Muscle of leg (tissue), 11 donors: Measurements from ENCODE around the gene SPTBN1. TPM values are rescaled to one million over a fixed set of nuclear protein-coding genes. Genes with fewer than 3 reads are reported as not detected.

Experiments used
- DNase-seq: peaks from one replicate; pipeline ENCODE4 v3.0.0; 2013
- H3K27ac ChIP-seq: one replicate; pipeline ENCODE4 v1.5.1; 2013; ENCODE audit warnings: mild to moderate bottlenecking, low read length, control low read depth
- H3K27me3 ChIP-seq: one replicate; pipeline ENCODE4 v1.6.1; 2013; ENCODE audit warnings: low read length; ENCODE audit not compliant: control insufficient read depth, insufficient read depth
- H3K36me3 ChIP-seq: one replicate; pipeline ENCODE4 v1.6.1; 2013; ENCODE audit warnings: low read length; ENCODE audit not compliant: control insufficient read depth, insufficient read depth
- H3K4me1 ChIP-seq: one replicate; pipeline ENCODE4 v1.6.1; 2013; ENCODE audit warnings: low read length; ENCODE audit not compliant: control insufficient read depth, insufficient read depth
- H3K4me3 ChIP-seq: one replicate; pipeline ENCODE4 v1.5.1; 2013; ENCODE audit warnings: low read length, control low read depth
- H3K9me3 ChIP-seq: replicated peaks from 2 replicates; pipeline ENCODE4 v1.6.1; 2013; ENCODE audit warnings: low read depth, low read length; ENCODE audit not compliant: control insufficient read depth
- WGBS: methylation state at CpG from one replicate; pipeline ENCODE4 v1.1.5; 2013; ENCODE audit warnings: missing lambda C conversion rate; ENCODE audit not compliant: insufficient coverage; 5-methylcytosine and 5-hydroxymethylcytosine counted together
- polyA plus RNA-seq, 8 donors: library from polyadenylated mRNA; unstranded; fragments of 120-200 nt; gene quantifications; one replicate each; pipeline versions ENCODE4 v1.2.1 to v1.2.3, GENCODE V29; 2013; ENCODE audit warnings: inconsistent platforms in 1 of 8, low replicate concordance in 1 of 8; ENCODE audit not compliant: insufficient read length in 8 of 8, insufficient read depth in 1 of 8
- total RNA-seq: library from RNA; stranded (reverse); fragments of 120-200 nt; gene quantifications from one replicate; pipeline ENCODE4 v1.2.4, GENCODE V29; 2013

The SPTBN1 gene
- total and polyA plus RNA-seq, 9 donors: 228 to 333 (median 273) TPM

DNA sequence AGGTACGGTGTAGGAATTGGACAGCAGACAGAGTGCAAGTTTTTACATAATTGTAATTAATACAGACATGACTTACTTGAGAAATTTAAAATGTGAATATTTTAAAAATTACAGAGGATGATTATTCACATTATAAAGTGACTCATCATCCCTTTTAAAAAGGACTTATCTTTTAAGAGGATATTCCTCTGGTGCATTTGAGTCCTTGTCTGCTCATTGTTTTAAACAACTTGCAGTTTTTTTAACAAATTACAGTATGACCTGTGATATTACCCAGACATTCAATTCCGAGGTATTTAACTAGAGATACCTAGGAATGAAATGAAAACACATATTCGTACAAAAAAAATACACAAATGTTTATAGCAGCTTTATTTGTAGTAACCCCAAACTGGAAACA, 38.0 kb downstream of the SPTBN1 start:
- WGBS: no CpG with 5 or more reads among the region's 3 CpGs
- no peak for DNase-seq
- no peaks in the 10 kb centered on the region for H3K9me3 ChIP-seq
- no peak overlapping the region for H3K27ac ChIP-seq
- H3K27me3 ChIP-seq: no peaks in the 10 kb centered on the region
- peaks cover 20% of the 10 kb centered on the region for H3K4me1 ChIP-seq
- H3K36me3 ChIP-seq: peaks cover 3% of the 10 kb centered on the region
- no peak overlapping the region for H3K4me3 ChIP-seq

GRCh38 chr2:54496920-54497319, 40.8 kb downstream of the SPTBN1 start:
- no peak overlapping the region for H3K4me3 ChIP-seq
- H3K4me1 ChIP-seq: peaks cover 36% of the 10 kb centered on the region
- H3K9me3 ChIP-seq: no peaks in the 10 kb centered on the region
- H3K36me3 ChIP-seq: peaks cover 5% of the 10 kb centered on the region
- no peak for DNase-seq
- 67% methylated on average over 1 of the region's 4 CpGs for WGBS
- H3K27me3 ChIP-seq: no peaks in the 10 kb centered on the region
- peak overlapping the region; percentile 77 for H3K27ac ChIP-seq

GRCh38 chr2:54497763-54498680, 41.9 kb downstream of the SPTBN1 start:
- peak overlapping the region; percentile 77 for H3K27ac ChIP-seq
- peaks cover 4% of the 10 kb centered on the region for H3K36me3 ChIP-seq
- no peak overlapping the region for H3K4me3 ChIP-seq
- peaks cover 47% of the 10 kb centered on the region for H3K4me1 ChIP-seq
- peak; percentile 91 for DNase-seq
- WGBS: 0% methylated on average over 1 of the region's 8 CpGs
- H3K9me3 ChIP-seq: no peaks in the 10 kb centered on the region
- H3K27me3 ChIP-seq: no peaks in the 10 kb centered on the region

DNA sequence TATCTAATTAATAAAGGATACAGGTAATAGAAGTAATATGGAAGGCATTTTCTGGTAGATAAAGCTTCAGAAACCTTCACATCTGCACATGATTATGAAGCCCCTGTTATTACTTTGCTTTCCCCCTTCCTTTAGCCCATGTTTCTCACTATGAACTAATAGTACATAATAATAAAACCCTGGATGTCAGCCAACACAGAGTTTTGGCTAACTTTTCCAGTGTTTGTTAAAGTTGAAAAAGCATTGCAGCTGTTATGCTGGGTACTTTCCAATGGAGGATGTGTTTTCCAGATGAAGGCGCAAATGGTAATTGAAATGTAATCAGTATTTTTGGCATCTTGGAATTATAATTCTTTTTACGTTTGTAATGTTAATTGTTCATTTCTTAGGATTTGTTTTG, 43.5 kb downstream of the SPTBN1 start:
- Histone ChIP-seq H3K4me1 (peaks cover 54% of the 10 kb centered on the region), H3K4me3 (no peak overlapping the region), H3K36me3 (peaks cover 4% of the 10 kb centered on the region), H3K27ac (peak overlapping the region; percentile 66), H3K27me3 (no peaks in the 10 kb centered on the region), H3K9me3 (no peaks in the 10 kb centered on the region)
- 20% methylated on average over 2 of the region's 2 CpGs for WGBS
- DNase-seq: peak; percentile 98

GRCh38 chr2:54500404-54501205, 44.5 kb downstream of the SPTBN1 start:
- H3K36me3 ChIP-seq: peaks cover 7% of the 10 kb centered on the region
- WGBS: 23% methylated on average over 4 of the region's 8 CpGs
- H3K4me3 ChIP-seq: no peak overlapping the region
- DNase-seq: peak; percentile 69
- H3K27me3 ChIP-seq: no peaks in the 10 kb centered on the region
- peaks cover 57% of the 10 kb centered on the region for H3K4me1 ChIP-seq
- H3K27ac ChIP-seq: peak overlapping the region; percentile 66
- no peaks in the 10 kb centered on the region for H3K9me3 ChIP-seq

DNA sequence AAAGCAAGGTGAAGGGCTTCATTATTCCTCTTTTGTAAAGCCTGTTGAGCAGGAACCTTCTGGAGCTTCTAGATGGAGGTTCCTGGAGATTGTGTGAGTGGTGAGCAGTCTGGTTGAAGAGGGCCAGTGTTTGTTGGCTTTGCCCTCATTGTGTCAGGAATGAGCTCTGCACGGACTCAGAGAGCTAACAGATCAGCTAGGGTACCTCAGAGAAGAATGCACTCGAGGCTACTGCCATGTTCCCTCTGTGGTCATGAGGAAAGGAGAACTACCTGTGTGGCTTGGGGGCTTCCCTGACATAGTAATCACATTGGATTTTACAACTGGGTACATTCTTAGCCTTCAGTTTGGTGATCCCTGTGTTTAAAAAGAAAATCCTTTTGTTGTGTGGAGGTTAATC, 46.6 kb downstream of the SPTBN1 start:
- Histone ChIP-seq H3K36me3 (peaks cover 7% of the 10 kb centered on the region), H3K4me3 (no peak overlapping the region), H3K4me1 (peaks cover 51% of the 10 kb centered on the region), H3K27me3 (no peaks in the 10 kb centered on the region), H3K9me3 (no peaks in the 10 kb centered on the region), H3K27ac (no peak overlapping the region)
- WGBS: 83% methylated on average over 1 of the region's 2 CpGs
- DNase-seq: no peak

DNA sequence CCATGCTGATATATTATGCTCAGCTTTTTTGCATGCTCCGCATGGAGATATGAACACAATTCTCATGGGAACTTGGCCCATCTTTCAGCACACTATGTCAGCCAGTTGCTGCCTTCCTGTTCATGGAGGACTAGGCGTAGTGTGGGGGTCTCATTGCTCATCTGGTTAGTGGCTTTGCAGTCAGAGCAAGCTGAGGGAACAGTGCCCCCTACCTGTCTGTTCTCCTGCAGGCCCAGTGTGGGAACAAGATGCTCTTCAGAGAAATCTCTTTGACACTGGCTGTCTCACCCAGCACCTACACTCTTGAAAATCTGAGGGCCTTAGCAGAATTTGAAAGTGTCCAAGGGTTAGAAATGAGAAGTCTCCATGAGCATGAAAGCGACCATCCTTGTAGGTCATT, 47.1 kb downstream of the SPTBN1 start:
- Histone ChIP-seq H3K4me1 (peaks cover 46% of the 10 kb centered on the region), H3K27ac (no peak overlapping the region), H3K36me3 (peaks cover 7% of the 10 kb centered on the region), H3K27me3 (no peaks in the 10 kb centered on the region), H3K9me3 (no peaks in the 10 kb centered on the region), H3K4me3 (no peak overlapping the region)
- WGBS: 43% methylated on average over 3 of the region's 3 CpGs
- no peak for DNase-seq

DNA sequence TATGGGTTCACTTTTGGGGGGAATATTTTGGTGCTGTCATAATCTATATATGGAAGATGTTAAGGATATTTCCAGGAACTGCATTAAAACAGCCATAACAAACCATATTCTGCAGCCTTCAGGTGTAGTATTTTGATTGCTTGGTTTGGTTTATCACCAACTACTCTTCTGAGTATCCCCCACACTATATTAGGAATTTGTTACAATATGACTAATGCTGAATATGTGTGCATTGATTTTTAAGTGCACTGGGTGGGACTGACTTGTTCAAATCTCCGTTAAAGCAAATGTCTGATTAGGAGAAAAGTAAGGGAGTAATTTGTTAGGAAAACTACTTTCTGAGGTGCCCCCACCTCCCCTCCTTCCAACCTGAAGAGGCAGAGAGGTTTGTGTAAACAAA, 47.7 kb downstream of the SPTBN1 start:
- no peaks in the 10 kb centered on the region for H3K27me3 ChIP-seq
- no peak for DNase-seq
- WGBS: no CpG with 5 or more reads among the region's 1 CpG
- peaks cover 7% of the 10 kb centered on the region for H3K36me3 ChIP-seq
- H3K9me3 ChIP-seq: no peaks in the 10 kb centered on the region
- no peak overlapping the region for H3K4me3 ChIP-seq
- H3K27ac ChIP-seq: no peak overlapping the region
- H3K4me1 ChIP-seq: peaks cover 41% of the 10 kb centered on the region

DNA sequence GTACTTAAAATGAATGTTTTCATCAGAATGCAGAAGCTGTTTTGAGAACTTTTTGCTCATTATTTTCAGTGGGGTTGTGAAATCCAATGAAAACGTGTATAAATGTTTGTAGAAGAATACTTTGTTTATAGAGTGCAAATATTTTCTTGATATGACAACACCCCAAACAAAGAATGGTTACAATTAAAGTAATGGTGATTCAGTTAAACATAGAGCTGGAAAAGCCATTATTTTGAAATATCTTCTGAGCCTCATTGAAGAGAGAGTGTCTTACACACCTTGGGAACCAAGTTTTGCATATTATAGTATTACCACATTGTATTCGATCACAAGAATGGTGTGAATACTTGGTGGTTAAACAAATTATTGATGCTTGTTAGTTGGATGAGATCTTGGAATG, 48.7 kb downstream of the SPTBN1 start:
- WGBS: no CpG with 5 or more reads among the region's 2 CpGs
- peaks cover 7% of the 10 kb centered on the region for H3K36me3 ChIP-seq
- H3K27me3 ChIP-seq: no peaks in the 10 kb centered on the region
- no peaks in the 10 kb centered on the region for H3K9me3 ChIP-seq
- H3K4me1 ChIP-seq: peaks cover 41% of the 10 kb centered on the region
- no peak for DNase-seq
- no peak overlapping the region for H3K27ac ChIP-seq
- H3K4me3 ChIP-seq: no peak overlapping the region

DNA sequence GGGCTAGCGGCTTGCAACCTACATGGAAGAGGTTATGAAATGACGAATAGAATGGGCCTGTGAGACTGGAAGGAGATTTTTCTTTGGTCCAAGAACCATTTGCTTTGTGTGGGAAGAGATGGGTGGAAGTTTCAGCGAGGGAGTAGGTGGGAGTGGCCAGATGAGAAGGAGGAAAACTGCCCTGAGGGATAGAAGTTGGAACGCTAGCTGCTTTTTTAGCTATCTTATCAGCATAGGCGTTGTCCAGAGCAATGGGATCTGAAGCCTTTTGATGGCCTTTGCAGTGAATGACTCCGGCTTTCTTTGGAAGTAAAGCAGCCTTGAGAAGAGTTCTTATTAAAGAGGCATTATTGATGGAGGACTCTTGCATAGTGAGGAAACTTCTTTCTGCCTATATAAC, 52.4 kb downstream of the SPTBN1 start:
- WGBS: 71% methylated on average over 5 of the region's 6 CpGs
- Histone ChIP-seq H3K36me3 (peaks cover 3% of the 10 kb centered on the region), H3K9me3 (no peaks in the 10 kb centered on the region), H3K4me1 (peaks cover 24% of the 10 kb centered on the region), H3K4me3 (no peak overlapping the region), H3K27ac (no peak overlapping the region), H3K27me3 (no peaks in the 10 kb centered on the region)
- no peak for DNase-seq
